NOMO-1 (cell line): ENCODE data around the gene GBA2.

ENCODE experiments used
- DNase-seq, 2 experiments: peaks; one replicate each; lab custom pipeline; 2025; ENCODE audit not compliant: unreplicated experiment in 2 of 2; lab: John Stamatoyannopoulos, UW

Gene GBA2

GRCh38 chr9:35718721-35719511, 30.1 kb downstream of the GBA2 start:
- DNase-seq = no peak

GRCh38 chr9:35717132-35717870, 31.7 kb downstream of the GBA2 start:
- no peak for DNase-seq

GRCh38 chr9:35716230-35716629, 32.8 kb downstream of the GBA2 start:
- no peak for DNase-seq

GRCh38 chr9:35714579-35715252, 34.3 kb downstream of the GBA2 start:
- no peak for DNase-seq

- DNase-seq = no peak
Measured at GRCh38 chr9:35714123-35714522, 34.9 kb downstream of the GBA2 start.

GRCh38 chr9:35713578-35713977, 35.5 kb downstream of the GBA2 start:
- DNase-seq = no peak

GRCh38 chr9:35712762-35713400, 36.1 kb downstream of the GBA2 start:
- no peak for DNase-seq

GRCh38 chr9:35711501-35712428, 37.3 kb downstream of the GBA2 start:
- no peak for DNase-seq

GRCh38 chr9:35710818-35711500, 38.1 kb downstream of the GBA2 start:
- no peak for DNase-seq

- DNase-seq = no peak
Measured at GRCh38 chr9:35708146-35708545, 40.9 kb downstream of the GBA2 start.

- no peak for DNase-seq
Measured at GRCh38 chr9:35706951-35707350, 42.1 kb downstream of the GBA2 start.

- no peak for DNase-seq
Measured at GRCh38 chr9:35705836-35706430, 43.1 kb downstream of the GBA2 start.

- no peak for DNase-seq
Measured at GRCh38 chr9:35705372-35705771, 43.7 kb downstream of the GBA2 start.

GRCh38 chr9:35703906-35704672, 44.9 kb downstream of the GBA2 start:
- no peak for DNase-seq

GRCh38 chr9:35702696-35703095, 46.3 kb downstream of the GBA2 start:
- DNase-seq = no peak

- no peak for DNase-seq
Measured at GRCh38 chr9:35700942-35701341, 48.1 kb downstream of the GBA2 start.

- no peak for DNase-seq
Measured at GRCh38 chr9:35700031-35700430, 49.0 kb downstream of the GBA2 start.

- no peak for DNase-seq
Measured at GRCh38 chr9:35698231-35698630, 50.8 kb downstream of the GBA2 start.
